ENCODE data around the gene DRAXIN. TPM values are rescaled to one million over a fixed set of nuclear protein-coding genes. Genes with fewer than 3 reads are reported as not detected.

The DRAXIN gene
- total RNA-seq, 1 donor from 2014 or later = 0.21 TPM

GRCh38 chr1:11741919-11742558 is 50.5 kb downstream of the DRAXIN start:
- DNase-seq (ENCODE audit: extremely low spot score, unreplicated experiment) = no peak
- no peak overlapping the region for H3K4me3 Mint-ChIP-seq (ENCODE audit: unreplicated experiment)
- TF ChIP-seq CTCF (IDR thresholded peaks at IDR 0.05) = no peak
- no peak overlapping the region for H3K27ac Mint-ChIP-seq (ENCODE audit: unreplicated experiment)
- H3K9me3 Mint-ChIP-seq (ENCODE audit: unreplicated experiment) = no peaks in the 10 kb centered on the region
- no peaks in the 10 kb centered on the region for H3K36me3 Mint-ChIP-seq (ENCODE audit: unreplicated experiment)
- H3K4me1 Mint-ChIP-seq (ENCODE audit: unreplicated experiment) = peaks cover 5% of the 10 kb centered on the region
- no peaks in the 10 kb centered on the region for H3K27me3 Mint-ChIP-seq (ENCODE audit: unreplicated experiment)

- Mint-ChIP-seq H3K4me3 (ENCODE audit: unreplicated experiment) (no peak overlapping the region), H3K36me3 (ENCODE audit: unreplicated experiment) (peaks cover 2% of the 10 kb centered on the region), H3K27me3 (ENCODE audit: unreplicated experiment) (no peaks in the 10 kb centered on the region), H3K4me1 (ENCODE audit: unreplicated experiment) (peaks cover 3% of the 10 kb centered on the region), H3K27ac (ENCODE audit: unreplicated experiment) (no peak overlapping the region), H3K9me3 (ENCODE audit: unreplicated experiment) (no peaks in the 10 kb centered on the region)
- no peak for DNase-seq (ENCODE audit: extremely low spot score, unreplicated experiment)
- TF ChIP-seq CTCF (IDR thresholded peaks at IDR 0.05) = no peak
Measured at GRCh38 chr1:11744287-11744686, 52.8 kb downstream of the DRAXIN start.

- peaks cover 3% of the 10 kb centered on the region for H3K4me1 Mint-ChIP-seq (ENCODE audit: unreplicated experiment)
- no peak overlapping the region for H3K4me3 Mint-ChIP-seq (ENCODE audit: unreplicated experiment)
- no peak for TF ChIP-seq CTCF (IDR thresholded peaks at IDR 0.05)
- no peaks in the 10 kb centered on the region for H3K27me3 Mint-ChIP-seq (ENCODE audit: unreplicated experiment)
- H3K9me3 Mint-ChIP-seq (ENCODE audit: unreplicated experiment) = no peaks in the 10 kb centered on the region
- DNase-seq (ENCODE audit: extremely low spot score, unreplicated experiment) = no peak
- no peak overlapping the region for H3K27ac Mint-ChIP-seq (ENCODE audit: unreplicated experiment)
- peaks cover 2% of the 10 kb centered on the region for H3K36me3 Mint-ChIP-seq (ENCODE audit: unreplicated experiment)
Measured at GRCh38 chr1:11746092-11746491, 54.6 kb downstream of the DRAXIN start.

GRCh38 chr1:11746795-11747487 is 55.4 kb downstream of the DRAXIN start:
- Mint-ChIP-seq H3K9me3 (ENCODE audit: unreplicated experiment) (no peaks in the 10 kb centered on the region), H3K27ac (ENCODE audit: unreplicated experiment) (no peak overlapping the region), H3K4me3 (ENCODE audit: unreplicated experiment) (no peak overlapping the region), H3K36me3 (ENCODE audit: unreplicated experiment) (peaks cover 2% of the 10 kb centered on the region), H3K27me3 (ENCODE audit: unreplicated experiment) (no peaks in the 10 kb centered on the region), H3K4me1 (ENCODE audit: unreplicated experiment) (peaks cover 3% of the 10 kb centered on the region)
- no peak for TF ChIP-seq CTCF (IDR thresholded peaks at IDR 0.05)
- DNase-seq (ENCODE audit: extremely low spot score, unreplicated experiment) = no peak
